Mammary epithelial cell (primary cell): Measurements from ENCODE around the gene RND1.

ENCODE experiments used
- EZH2 ChIP-seq: IDR thresholded peaks from 2 replicates; pipeline ENCODE4 v1.6.1; 2012; ENCODE audit warnings: low read length, inconsistent platforms, borderline replicate concordance
- TF ChIP-seq, protein P1 (sequence below), 2 donors: IDR thresholded peaks in 1 of 2; conservative IDR thresholded peaks in 1 of 2; 2 replicates each; pipeline ENCODE4 v1.5.1; 2011 to 2012; ENCODE audit warnings: inconsistent platforms in 2 of 2, low read length in 2 of 2, mild to moderate bottlenecking in 2 of 2, control low read depth in 1 of 2, low read depth in 1 of 2; ENCODE audit not compliant: insufficient read depth in 1 of 2; ENCODE audit errors: extremely low read depth in 1 of 2

DNA sequence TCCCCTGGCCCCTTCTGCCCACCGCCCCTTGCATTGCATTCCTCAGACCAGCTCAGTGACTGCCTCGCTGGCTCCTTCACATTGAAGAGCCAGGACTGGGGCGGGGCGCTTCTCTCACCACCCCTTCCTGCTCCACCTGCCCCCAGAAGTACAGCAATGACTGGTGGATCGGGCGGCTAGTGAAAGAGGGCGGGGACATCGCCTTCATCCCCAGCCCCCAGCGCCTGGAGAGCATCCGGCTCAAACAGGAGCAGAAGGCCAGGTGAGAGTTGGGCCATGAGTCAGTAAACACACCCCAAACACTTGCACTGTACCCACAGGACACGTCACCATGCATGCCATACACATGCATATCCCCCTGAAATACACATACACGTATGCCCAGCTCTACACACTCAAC lies 41.6 kb downstream of the RND1 start:
- TF ChIP-seq, protein P1, sequence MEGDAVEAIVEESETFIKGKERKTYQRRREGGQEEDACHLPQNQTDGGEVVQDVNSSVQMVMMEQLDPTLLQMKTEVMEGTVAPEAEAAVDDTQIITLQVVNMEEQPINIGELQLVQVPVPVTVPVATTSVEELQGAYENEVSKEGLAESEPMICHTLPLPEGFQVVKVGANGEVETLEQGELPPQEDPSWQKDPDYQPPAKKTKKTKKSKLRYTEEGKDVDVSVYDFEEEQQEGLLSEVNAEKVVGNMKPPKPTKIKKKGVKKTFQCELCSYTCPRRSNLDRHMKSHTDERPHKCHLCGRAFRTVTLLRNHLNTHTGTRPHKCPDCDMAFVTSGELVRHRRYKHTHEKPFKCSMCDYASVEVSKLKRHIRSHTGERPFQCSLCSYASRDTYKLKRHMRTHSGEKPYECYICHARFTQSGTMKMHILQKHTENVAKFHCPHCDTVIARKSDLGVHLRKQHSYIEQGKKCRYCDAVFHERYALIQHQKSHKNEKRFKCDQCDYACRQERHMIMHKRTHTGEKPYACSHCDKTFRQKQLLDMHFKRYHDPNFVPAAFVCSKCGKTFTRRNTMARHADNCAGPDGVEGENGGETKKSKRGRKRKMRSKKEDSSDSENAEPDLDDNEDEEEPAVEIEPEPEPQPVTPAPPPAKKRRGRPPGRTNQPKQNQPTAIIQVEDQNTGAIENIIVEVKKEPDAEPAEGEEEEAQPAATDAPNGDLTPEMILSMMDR (conservative IDR thresholded peaks at IDR 0.05 in 1 of 2, IDR thresholded peaks at IDR 0.05 in 1 of 2; ENCODE audit: extremely low read depth in 1 of 2, insufficient read depth in 1 of 2, low read depth in 1 of 2, low read length in 2 of 2): no peak
- TF ChIP-seq EZH2: no peak
